Transverse colon (tissue), 4 donors: ENCODE data around the gene LPIN1.

Experiments used
- POLR2A ChIP-seq: fragments of 450-650 bp; IDR thresholded peaks from one replicate; pipeline ENCODE4 v1.6.1; 2016; ENCODE audit warnings: antibody characterized with exemption, mild to moderate bottlenecking, moderate library complexity
- POLR2AphosphoS5 ChIP-seq, 3 donors: sonication (generic); formaldehyde crosslinking; IDR thresholded peaks; one replicate each; pipeline ENCODE4 v1.6.1; 2016; ENCODE audit warnings: antibody characterized with exemption in 3 of 3
- TF ChIP-seq, protein P1 (sequence below), 5 experiments: fragments of 200-600 bp in 3 of 5; fragments of 450-650 bp in 2 of 5; sonication (generic) in 3 of 5; IDR thresholded peaks; 1 replicate in 2 of 5; 2 replicates in 3 of 5; pipeline ENCODE4 v1.5.1; 2016 to 2017; ENCODE audit warnings: antibody characterized with exemption in 5 of 5, inconsistent platforms in 3 of 5, mild to moderate bottlenecking in 2 of 5, moderate library complexity in 1 of 5

DNA sequence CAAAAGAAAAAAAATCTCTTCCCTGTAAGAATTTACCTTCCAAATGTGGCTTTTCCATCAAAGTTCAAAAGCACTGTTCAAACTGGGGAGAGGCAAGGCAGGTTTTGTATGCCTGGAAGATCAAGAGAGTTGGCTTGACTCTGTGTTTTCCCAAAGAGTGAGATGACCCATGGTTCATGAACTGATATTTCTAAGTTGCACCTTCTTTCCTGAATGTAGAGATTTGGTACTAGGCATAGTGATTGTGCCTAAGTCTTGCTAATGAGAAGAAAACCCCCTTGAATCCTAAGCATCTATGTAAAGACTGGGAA lies 23.4 kb upstream of the LPIN1 start:
- TF ChIP-seq, protein P1, sequence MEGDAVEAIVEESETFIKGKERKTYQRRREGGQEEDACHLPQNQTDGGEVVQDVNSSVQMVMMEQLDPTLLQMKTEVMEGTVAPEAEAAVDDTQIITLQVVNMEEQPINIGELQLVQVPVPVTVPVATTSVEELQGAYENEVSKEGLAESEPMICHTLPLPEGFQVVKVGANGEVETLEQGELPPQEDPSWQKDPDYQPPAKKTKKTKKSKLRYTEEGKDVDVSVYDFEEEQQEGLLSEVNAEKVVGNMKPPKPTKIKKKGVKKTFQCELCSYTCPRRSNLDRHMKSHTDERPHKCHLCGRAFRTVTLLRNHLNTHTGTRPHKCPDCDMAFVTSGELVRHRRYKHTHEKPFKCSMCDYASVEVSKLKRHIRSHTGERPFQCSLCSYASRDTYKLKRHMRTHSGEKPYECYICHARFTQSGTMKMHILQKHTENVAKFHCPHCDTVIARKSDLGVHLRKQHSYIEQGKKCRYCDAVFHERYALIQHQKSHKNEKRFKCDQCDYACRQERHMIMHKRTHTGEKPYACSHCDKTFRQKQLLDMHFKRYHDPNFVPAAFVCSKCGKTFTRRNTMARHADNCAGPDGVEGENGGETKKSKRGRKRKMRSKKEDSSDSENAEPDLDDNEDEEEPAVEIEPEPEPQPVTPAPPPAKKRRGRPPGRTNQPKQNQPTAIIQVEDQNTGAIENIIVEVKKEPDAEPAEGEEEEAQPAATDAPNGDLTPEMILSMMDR (IDR thresholded peaks at IDR 0.05) = no peak
- TF ChIP-seq POLR2A (no peak), POLR2AphosphoS5 (IDR thresholded peaks at IDR 0.05) (no peak)
